Activated T-helper 1 cell treated with Interleukin-2 at 50 U/mL for 16 hours (primary cell): ENCODE data around the gene COG1.

Experiments
- DNase-seq: peaks from one replicate; pipeline ENCODE4 v3.0.0-alpha.2; 2020; ENCODE audit warnings: low read depth

Gene COG1

DNA sequence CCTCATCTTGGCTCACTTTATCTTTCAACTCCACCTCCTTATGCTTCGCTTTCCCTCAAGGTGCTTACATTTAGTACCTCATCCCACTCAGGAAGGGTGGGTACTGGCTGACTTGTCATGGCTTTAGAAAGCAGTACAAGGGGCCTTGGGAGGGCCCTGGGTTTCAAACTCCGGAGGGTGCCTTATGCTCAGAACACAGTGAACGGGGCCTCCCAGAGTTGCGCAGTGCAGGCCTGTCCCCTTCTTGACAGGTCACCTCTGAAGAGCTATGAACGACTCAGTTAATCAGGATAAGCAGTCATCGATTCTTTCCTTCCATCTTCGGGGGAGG, 6.0 kb downstream of the COG1 start:
- no peak for DNase-seq

- DNase-seq, result no peak
Measured at GRCh38 chr17:73199751-73200317, 7.0 kb downstream of the COG1 start.

- DNase-seq, result no peak
Measured at GRCh38 chr17:73200476-73200875, 7.6 kb downstream of the COG1 start.

GRCh38 chr17:73201215-73202069, 8.6 kb downstream of the COG1 start:
- DNase-seq, result no peak

GRCh38 chr17:73203135-73203787, 10.4 kb downstream of the COG1 start:
- DNase-seq, result no peak

GRCh38 chr17:73203788-73204479, 11.1 kb downstream of the COG1 start:
- no peak for DNase-seq

DNA sequence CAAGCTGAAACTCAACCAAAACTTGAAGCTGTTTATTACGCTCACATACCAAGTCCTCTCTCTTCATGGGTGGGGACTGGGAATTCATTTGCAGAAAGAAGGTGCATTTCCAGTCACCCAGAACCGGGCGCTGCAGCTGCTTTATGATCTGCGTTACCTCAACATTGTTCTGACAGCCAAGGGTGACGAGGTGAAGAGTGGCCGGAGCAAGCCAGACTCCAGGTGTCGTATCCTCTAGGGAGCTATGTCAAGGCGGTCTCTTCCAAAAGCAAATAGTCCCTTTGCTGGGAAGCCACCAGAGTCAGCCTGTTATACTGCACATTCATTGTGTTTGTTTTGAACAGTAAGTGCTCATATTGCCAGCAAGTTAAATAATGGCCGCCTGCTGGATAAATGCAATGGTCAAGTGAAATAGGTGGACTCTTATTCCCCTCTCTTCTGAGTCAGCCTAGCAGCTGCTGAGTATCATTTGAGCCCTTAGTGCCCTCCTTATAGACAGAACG, 12.7 kb downstream of the COG1 start:
- DNase-seq, result no peak

- no peak for DNase-seq
Measured at GRCh38 chr17:73208139-73208827, 15.4 kb downstream of the COG1 start.

GRCh38 chr17:73209436-73209835, 16.6 kb downstream of the COG1 start:
- DNase-seq, result no peak

DNA sequence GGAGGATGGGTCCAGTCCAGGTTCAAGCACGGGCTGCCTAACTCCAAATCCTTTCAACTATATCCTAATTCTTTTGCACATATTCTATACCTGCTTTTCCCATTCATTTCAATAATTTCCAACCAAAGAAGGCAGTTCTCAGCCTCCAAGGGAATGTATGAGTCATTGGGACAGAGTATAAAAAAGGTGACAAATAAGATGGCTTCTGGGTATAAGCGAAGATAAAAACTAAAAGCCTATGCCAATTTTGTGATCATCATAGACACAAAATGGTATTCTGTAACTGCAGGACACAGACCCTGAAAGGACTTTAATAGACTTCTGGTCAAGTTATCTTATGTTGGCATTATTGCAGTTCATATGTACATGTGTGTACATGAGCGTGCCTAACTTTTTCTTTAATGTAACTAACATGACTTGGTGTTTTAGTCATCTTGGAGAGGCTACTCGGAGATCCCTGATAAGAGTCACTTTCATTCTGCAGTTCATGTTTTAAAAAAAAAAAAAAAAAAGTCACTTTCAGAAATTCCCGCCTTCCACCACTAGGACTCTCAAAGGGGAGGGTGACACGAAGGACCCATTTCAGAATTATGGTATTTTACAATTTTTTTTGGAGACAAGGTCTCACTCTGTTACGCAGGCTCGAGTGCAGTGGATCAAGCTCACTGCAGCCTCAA, 17.3 kb downstream of the COG1 start:
- no peak for DNase-seq

DNA sequence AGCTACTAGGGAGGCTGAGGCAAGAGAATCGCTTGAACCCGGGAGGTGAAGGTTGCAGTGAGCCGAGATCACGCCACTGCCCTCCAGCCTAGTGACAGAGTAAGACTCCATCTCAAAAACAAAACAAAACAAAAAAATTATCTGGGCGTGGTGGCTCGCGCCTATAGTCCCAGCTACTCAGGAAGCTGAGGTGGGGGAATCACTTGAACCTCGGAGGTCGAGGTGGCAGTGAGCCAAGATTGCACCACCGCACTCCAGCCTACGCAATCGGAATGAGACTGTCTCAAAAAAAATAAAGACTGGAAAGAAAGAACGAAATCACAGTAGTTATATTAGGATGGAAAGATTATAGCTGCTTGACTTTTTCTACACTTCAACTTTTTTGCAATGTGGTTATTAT, 18.9 kb downstream of the COG1 start:
- peak; percentile 45 for DNase-seq

GRCh38 chr17:73214008-73214407, 21.2 kb downstream of the COG1 start:
- DNase-seq, result no peak

DNA sequence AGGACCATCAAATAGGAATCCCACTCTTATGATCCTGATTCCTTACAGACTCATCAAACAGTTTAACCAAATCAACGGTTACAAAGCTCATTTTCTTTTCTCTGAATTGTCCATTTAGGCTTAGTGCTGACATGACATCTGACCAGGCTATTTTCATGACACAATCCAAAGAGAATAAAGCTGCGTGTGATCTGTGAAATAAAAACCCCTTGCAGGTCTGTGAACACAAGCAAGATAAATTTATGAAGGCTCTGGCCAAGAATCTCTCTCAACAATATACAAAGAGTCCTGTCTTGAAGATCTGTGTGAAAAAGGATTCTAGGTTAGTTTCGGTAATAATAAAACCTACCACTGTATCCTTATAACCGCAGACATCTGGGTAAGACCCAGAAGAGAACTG, 22.0 kb downstream of the COG1 start:
- DNase-seq, result no peak

DNA sequence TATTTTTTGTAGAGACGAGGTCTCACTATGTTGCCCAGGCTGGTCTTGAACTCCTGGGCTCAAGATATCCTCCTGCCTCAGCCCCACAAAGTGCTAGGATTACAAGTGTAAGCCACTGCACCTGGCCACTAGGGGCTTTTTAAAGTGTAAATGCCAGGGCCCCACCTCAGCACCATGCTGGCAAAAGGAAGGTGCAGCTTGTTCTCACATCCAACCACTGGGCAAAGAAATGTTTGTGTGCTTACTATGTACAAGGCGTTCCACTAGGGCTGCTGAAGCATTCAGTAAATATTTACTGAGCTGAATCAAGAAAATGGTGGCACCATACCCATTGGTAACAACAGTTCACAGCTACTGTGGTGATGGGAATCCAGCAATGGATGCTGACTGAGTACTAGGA, 22.6 kb downstream of the COG1 start:
- no peak for DNase-seq

- DNase-seq, result no peak
Measured at GRCh38 chr17:73223626-73224230, 30.9 kb downstream of the COG1 start.

GRCh38 chr17:73224237-73224636, 31.4 kb downstream of the COG1 start:
- no peak for DNase-seq

DNA sequence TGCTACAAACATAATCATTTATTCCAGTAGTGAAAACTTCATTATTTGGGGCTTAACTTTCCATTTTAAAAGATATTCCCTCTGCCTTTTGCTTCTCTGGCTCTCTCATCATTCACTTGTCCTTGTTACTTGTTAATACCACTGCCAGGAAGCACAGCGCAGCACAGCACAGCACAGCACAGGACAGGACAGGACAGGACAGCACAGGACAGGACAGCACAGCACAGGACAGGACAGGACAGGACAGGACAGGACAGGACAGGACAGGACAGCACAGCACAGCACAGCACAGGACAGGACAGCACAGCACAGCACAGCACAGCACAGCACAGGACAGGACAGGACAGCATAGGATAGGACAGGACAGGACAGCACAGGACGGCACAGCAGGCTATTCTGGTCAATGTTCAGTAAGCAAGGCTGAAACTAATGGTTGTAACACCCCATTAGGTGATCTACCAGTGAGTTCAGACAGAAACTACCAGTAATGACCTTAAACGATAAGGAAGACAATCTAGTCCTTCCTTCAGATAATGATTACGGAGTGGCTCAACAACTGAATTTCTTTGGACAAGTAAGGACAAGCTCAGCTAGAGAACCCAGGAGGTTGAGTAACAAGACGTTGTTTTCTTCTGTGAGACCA, 31.9 kb downstream of the COG1 start:
- DNase-seq, result no peak

DNA sequence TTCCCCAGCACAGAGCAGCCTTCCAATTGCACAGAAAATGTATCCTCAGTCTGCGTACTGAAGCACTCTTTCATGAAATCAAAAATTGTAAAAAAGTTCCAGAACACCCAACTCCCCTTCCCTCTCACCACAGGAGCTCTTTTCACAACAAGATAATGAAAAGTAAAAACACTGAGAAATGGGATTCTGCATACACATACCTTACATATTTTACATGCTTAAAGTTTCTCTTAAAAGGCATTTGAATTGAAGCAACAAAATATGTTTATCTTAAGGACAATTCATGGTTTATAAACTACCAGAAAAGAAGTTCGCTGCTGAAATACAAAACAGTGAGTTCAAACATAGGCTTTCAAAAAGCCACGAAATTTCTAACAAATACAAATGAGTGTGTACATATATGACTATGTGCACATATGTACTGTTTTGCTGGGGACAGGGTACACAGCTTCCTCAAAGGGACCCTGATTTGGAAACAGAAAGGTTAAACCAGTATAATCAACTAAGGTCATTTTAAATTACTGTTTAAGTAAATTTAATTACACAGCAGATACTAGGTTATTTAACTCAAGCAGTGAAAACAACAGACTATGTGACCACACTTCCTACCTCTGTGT, 33.8 kb downstream of the COG1 start:
- DNase-seq, result no peak

DNA sequence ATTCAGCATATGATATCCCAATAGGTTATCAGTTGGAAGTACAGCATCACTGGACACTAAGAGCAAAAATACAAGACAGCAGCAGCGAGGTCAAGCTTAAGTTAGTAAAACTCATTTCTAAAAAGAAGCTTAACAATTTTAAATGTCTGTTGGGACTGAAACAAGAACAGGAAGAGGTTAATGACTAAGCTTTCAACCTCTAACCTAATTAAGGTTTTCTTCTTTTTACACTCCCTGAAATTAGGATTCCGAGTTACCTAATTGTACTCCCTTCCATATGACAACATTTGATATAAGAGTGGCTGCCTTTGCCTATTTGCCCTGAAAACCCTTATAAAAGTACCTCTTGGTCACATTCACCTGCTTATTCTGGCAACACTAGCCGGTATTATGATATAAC, 34.5 kb downstream of the COG1 start:
- no peak for DNase-seq

GRCh38 chr17:73227944-73228343, 35.1 kb downstream of the COG1 start:
- DNase-seq, result no peak
